SK-N-SH treated with all-trans-retinoic acid at 6 μM for 48 hours (cell line): ENCODE measurements around the gene PEAR1.

ENCODE experiments used
- ARNTL ChIP-seq: fragments of 450-650 bp; formaldehyde crosslinking; IDR thresholded peaks from 2 replicates; pipeline ENCODE4 v1.5.0; 2020; ENCODE audit warnings: low read depth, mild to moderate bottlenecking, moderate library complexity, borderline replicate concordance
- ESRRG ChIP-seq: fragments of 250-450 bp; sonication (Bioruptor Pico); IDR thresholded peaks from 2 replicates; pipeline ENCODE4 v1.6.1; 2021; ENCODE audit warnings: mild to moderate bottlenecking
- ISL1 ChIP-seq: fragments of 250-450 bp; sonication (Bioruptor Pico); IDR thresholded peaks from 2 replicates; pipeline ENCODE4 v2.1.2; 2022; ENCODE audit warnings: mild to moderate bottlenecking, moderate library complexity
- PATZ1 ChIP-seq: fragments of 250-450 bp; sonication (Bioruptor Pico); IDR thresholded peaks from 2 replicates; pipeline ENCODE4 v1.8.0; 2020; ENCODE audit warnings: mild to moderate bottlenecking, moderate library complexity, borderline replicate concordance
- RARB ChIP-seq: fragments of 250-450 bp; sonication (Bioruptor Pico); IDR thresholded peaks from 2 replicates; pipeline ENCODE4 v1.8.0; 2021; ENCODE audit warnings: mild to moderate bottlenecking, moderate library complexity
- TCF4 ChIP-seq: fragments of 250-450 bp; sonication (Bioruptor Pico); IDR thresholded peaks from 2 replicates; pipeline ENCODE4 v1.8.0; 2021; ENCODE audit warnings: mild to moderate bottlenecking, moderate library complexity, borderline replicate concordance
- ZC3H10 ChIP-seq: fragments of 250-450 bp; sonication (Bioruptor Pico); IDR thresholded peaks from 2 replicates; pipeline ENCODE4 v1.5.1; 2021; ENCODE audit warnings: mild to moderate bottlenecking, moderate library complexity
- ZFP3 ChIP-seq: fragments of 250-450 bp; sonication (Bioruptor Pico); IDR thresholded peaks from 2 replicates; pipeline ENCODE4 v1.5.0; 2020; ENCODE audit warnings: mild to moderate bottlenecking, moderate library complexity
- ZNF8 ChIP-seq: fragments of 450-650 bp; formaldehyde crosslinking; IDR thresholded peaks from 2 replicates; pipeline ENCODE4 v1.5.0; 2020; ENCODE audit warnings: mild to moderate bottlenecking, moderate library complexity
- TF ChIP-seq, protein P1 (sequence below): fragments of 250-450 bp; sonication (Bioruptor Pico); IDR thresholded peaks from 2 replicates; pipeline ENCODE4 v1.8.0; 2021; ENCODE audit warnings: low read depth, mild to moderate bottlenecking, moderate library complexity, borderline replicate concordance

GRCh38 chr1:156903328-156904091 is 10.0 kb downstream of the PEAR1 start:
- no peak for TF ChIP-seq RARB (CRISPR knock-in tag)
- no peak for TF ChIP-seq ESRRG (CRISPR knock-in tag)
- no peak for TF ChIP-seq TCF4 (CRISPR knock-in tag)
- no peak for TF ChIP-seq ZFP3 (CRISPR knock-in tag)
- TF ChIP-seq ARNTL (CRISPR knock-in tag), result no peak
- TF ChIP-seq PATZ1 (CRISPR knock-in tag), result no peak
- no peak for TF ChIP-seq ISL1 (CRISPR knock-in tag)
- TF ChIP-seq, protein P1, sequence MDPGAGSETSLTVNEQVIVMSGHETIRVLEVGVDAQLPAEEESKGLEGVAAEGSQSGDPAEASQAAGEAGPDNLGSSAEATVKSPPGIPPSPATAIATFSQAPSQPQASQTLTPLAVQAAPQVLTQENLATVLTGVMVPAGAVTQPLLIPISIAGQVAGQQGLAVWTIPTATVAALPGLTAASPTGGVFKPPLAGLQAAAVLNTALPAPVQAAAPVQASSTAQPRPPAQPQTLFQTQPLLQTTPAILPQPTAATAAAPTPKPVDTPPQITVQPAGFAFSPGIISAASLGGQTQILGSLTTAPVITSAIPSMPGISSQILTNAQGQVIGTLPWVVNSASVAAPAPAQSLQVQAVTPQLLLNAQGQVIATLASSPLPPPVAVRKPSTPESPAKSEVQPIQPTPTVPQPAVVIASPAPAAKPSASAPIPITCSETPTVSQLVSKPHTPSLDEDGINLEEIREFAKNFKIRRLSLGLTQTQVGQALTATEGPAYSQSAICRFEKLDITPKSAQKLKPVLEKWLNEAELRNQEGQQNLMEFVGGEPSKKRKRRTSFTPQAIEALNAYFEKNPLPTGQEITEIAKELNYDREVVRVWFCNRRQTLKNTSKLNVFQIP (CRISPR knock-in tag), result no peak
- TF ChIP-seq ZC3H10 (CRISPR knock-in tag), result no peak
- no peak for TF ChIP-seq ZNF8
